ENCODE results near the gene RNF128. TPM values are rescaled to one million over a fixed set of nuclear protein-coding genes. Genes with fewer than 3 reads are reported as not detected.
A peak's percentile ranks its signal among the peaks of the same experiment; 100 is the strongest.

RNF128 gene
- polyA plus RNA-seq, 1 of the 3 experiments (the other 2 are of a cell fraction) = not detected

DNA sequence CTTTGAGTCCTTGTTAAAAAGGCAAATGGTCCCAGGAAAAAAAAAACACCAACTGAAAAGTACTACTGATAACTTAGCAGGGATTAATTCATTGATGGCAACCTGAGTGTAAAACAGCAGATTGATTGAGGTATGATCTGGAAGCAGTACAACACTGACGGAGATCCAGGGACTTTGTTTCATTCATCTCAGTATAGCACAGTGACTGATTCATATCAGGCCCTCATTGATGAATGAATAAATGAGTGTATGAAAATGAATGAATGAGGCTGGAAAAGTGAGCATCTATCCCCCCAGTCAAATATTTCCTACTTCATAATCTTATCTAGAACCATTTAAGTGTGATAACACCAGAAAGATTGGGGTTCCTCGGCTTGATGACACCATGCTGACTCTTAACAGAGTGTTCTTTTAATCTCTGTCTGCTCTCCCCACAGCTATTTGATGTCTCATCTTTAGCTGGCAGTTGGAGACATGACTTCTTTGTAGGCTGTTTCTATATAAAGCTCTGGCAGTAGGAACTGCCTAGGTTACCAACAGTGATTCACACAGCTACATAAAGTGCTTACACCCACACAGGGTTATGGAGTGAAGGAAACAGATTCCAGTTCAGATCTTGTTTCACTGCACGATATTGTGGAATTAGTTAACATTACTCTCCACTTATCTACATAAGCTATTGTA, 18.6 kb upstream of the RNF128 start:
- Histone ChIP-seq H3K4me1 (ENCODE audit: control insufficient read depth in 1 of 2, insufficient read depth in 2 of 2, low read depth in 1 of 2, low read length in 1 of 2) (no peaks in the 10 kb centered on the region), H2AFZ (ENCODE audit: low read depth) (peak overlapping the region; percentile 44; the same call in 1 of the 2 replicates), H3K27ac (ENCODE audit: low read depth in 2 of 2, low read length in 1 of 2) (peak overlapping the region in 1 of 2 experiments; percentile 68; a peak in 2 of 4 replicates), H3K4me2 (no peak overlapping the region; the same call in 1 of the 2 replicates), H3K9ac (peak overlapping the region; percentile 25; the same call in 1 of the 2 replicates), H3K27me3 (ENCODE audit: insufficient read depth) (no peaks in the 10 kb centered on the region), H3K9me3 (no peaks in the 10 kb centered on the region), H3K36me3 (replicated peaks in 1 of 2; ENCODE audit: control insufficient read depth in 1 of 2, insufficient read depth in 2 of 2, low read length in 1 of 2) (no peaks in the 10 kb centered on the region), H3K9me2 (no peaks in the 10 kb centered on the region), H3K4me3 (ENCODE audit: low read depth in 2 of 2, low read length in 1 of 2) (no peak overlapping the region), H4K20me1 (ENCODE audit: insufficient read depth) (no peaks in the 10 kb centered on the region), H3K79me2 (ENCODE audit: insufficient read depth) (no peaks in the 10 kb centered on the region), H3F3A (replicated peaks; ENCODE audit: insufficient read depth) (peaks cover 9% of the 10 kb centered on the region)
- DNase-seq = no peak
- WGBS (ENCODE audit: low lambda C conversion rate) = 4% methylated on average over 3 of the region's 3 CpGs
- peak; percentile 46 for TF ChIP-seq NFIC (IDR thresholded peaks at IDR 0.05; ENCODE audit: borderline replicate concordance)
- TF ChIP-seq, protein P1, sequence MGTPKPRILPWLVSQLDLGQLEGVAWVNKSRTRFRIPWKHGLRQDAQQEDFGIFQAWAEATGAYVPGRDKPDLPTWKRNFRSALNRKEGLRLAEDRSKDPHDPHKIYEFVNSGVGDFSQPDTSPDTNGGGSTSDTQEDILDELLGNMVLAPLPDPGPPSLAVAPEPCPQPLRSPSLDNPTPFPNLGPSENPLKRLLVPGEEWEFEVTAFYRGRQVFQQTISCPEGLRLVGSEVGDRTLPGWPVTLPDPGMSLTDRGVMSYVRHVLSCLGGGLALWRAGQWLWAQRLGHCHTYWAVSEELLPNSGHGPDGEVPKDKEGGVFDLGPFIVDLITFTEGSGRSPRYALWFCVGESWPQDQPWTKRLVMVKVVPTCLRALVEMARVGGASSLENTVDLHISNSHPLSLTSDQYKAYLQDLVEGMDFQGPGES (IDR thresholded peaks at IDR 0.05; ENCODE audit: low read depth, low read length) = no peak
- peak; percentile 19; the same call in 1 of the 2 replicates for TF ChIP-seq RXRA (IDR thresholded peaks at IDR 0.05; ENCODE audit: borderline replicate concordance, low read depth)
- no peak for TF ChIP-seq EZH2phosphoT487 (IDR thresholded peaks at IDR 0.05; ENCODE audit: borderline replicate concordance, low read depth)
- TF ChIP-seq POLR2AphosphoS5 (IDR thresholded peaks at IDR 0.05; ENCODE audit: low read depth, low read length) = no peak
- TF ChIP-seq JUND (IDR thresholded peaks at IDR 0.05) = peak; percentile 68
- TF ChIP-seq TCF12 (IDR thresholded peaks at IDR 0.05) = peak; percentile 61
- TF ChIP-seq, protein P2, sequence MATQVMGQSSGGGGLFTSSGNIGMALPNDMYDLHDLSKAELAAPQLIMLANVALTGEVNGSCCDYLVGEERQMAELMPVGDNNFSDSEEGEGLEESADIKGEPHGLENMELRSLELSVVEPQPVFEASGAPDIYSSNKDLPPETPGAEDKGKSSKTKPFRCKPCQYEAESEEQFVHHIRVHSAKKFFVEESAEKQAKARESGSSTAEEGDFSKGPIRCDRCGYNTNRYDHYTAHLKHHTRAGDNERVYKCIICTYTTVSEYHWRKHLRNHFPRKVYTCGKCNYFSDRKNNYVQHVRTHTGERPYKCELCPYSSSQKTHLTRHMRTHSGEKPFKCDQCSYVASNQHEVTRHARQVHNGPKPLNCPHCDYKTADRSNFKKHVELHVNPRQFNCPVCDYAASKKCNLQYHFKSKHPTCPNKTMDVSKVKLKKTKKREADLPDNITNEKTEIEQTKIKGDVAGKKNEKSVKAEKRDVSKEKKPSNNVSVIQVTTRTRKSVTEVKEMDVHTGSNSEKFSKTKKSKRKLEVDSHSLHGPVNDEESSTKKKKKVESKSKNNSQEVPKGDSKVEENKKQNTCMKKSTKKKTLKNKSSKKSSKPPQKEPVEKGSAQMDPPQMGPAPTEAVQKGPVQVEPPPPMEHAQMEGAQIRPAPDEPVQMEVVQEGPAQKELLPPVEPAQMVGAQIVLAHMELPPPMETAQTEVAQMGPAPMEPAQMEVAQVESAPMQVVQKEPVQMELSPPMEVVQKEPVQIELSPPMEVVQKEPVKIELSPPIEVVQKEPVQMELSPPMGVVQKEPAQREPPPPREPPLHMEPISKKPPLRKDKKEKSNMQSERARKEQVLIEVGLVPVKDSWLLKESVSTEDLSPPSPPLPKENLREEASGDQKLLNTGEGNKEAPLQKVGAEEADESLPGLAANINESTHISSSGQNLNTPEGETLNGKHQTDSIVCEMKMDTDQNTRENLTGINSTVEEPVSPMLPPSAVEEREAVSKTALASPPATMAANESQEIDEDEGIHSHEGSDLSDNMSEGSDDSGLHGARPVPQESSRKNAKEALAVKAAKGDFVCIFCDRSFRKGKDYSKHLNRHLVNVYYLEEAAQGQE (IDR thresholded peaks at IDR 0.05; ENCODE audit: low read depth, low read length) = no peak
- TF ChIP-seq ELF1 (IDR thresholded peaks at IDR 0.05) = no peak
- peak; percentile 94 for TF ChIP-seq MEF2A (IDR thresholded peaks at IDR 0.05; ENCODE audit: borderline replicate concordance, low read depth)
- TF ChIP-seq EP300 (IDR thresholded peaks at IDR 0.05; ENCODE audit: borderline replicate concordance in 1 of 2, low read depth in 1 of 2, low read length in 1 of 2) = peak in 1 of 2 experiments; percentile 41; a peak in 1 of 4 replicates
- TF ChIP-seq, protein P3, sequence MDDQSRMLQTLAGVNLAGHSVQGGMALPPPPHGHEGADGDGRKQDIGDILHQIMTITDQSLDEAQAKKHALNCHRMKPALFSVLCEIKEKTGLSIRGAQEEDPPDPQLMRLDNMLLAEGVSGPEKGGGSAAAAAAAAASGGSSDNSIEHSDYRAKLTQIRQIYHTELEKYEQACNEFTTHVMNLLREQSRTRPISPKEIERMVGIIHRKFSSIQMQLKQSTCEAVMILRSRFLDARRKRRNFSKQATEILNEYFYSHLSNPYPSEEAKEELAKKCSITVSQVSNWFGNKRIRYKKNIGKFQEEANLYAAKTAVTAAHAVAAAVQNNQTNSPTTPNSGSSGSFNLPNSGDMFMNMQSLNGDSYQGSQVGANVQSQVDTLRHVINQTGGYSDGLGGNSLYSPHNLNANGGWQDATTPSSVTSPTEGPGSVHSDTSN (IDR thresholded peaks at IDR 0.05) = peak; percentile 59; the same call in 1 of the 2 replicates
- TF ChIP-seq RAD21 (IDR thresholded peaks at IDR 0.05; ENCODE audit: low read length) = no peak
- TF ChIP-seq, protein P4, sequence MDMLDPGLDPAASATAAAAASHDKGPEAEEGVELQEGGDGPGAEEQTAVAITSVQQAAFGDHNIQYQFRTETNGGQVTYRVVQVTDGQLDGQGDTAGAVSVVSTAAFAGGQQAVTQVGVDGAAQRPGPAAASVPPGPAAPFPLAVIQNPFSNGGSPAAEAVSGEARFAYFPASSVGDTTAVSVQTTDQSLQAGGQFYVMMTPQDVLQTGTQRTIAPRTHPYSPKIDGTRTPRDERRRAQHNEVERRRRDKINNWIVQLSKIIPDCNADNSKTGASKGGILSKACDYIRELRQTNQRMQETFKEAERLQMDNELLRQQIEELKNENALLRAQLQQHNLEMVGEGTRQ (IDR thresholded peaks at IDR 0.05; ENCODE audit: borderline replicate concordance, low read depth, low read length) = no peak
- TF ChIP-seq, protein P5, sequence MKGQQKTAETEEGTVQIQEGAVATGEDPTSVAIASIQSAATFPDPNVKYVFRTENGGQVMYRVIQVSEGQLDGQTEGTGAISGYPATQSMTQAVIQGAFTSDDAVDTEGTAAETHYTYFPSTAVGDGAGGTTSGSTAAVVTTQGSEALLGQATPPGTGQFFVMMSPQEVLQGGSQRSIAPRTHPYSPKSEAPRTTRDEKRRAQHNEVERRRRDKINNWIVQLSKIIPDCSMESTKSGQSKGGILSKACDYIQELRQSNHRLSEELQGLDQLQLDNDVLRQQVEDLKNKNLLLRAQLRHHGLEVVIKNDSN (IDR thresholded peaks at IDR 0.05; ENCODE audit: borderline replicate concordance, low read depth) = no peak
- no peak for TF ChIP-seq YY1 (IDR thresholded peaks at IDR 0.05; ENCODE audit: low read depth)
- TF ChIP-seq FOSL2 (IDR thresholded peaks at IDR 0.05; ENCODE audit: borderline replicate concordance, low read depth) = peak; percentile 69
- TF ChIP-seq GATA2 (CRISPR knock-in tag; IDR thresholded peaks at IDR 0.05) = no peak
- CTCF ChIA-PET = no interaction called here
- POLR2A ChIA-PET = no interaction called here
